HG03039 (cell line): ENCODE results near the gene POTEJ.
A peak's percentile ranks its signal among the peaks of the same experiment; 100 is the strongest.
"Not testable (repeated sequence)": the region's sequence is repeated elsewhere in the genome, so short reads cannot be mapped to it uniquely, and the experiment has no call there.

ENCODE experiments used
- ATAC-seq: cut with Tn5 transposase; IDR thresholded peaks from one replicate; pipeline ENCODE4 v1.9.1; 2021; ENCODE audit warnings: mild to moderate bottlenecking, moderate library complexity; ENCODE audit not compliant: unreplicated experiment

The POTEJ gene

GRCh38 chr2:130601648-130602302 is 9.5 kb upstream of the POTEJ start:
- ATAC-seq = not testable (repeated sequence)

GRCh38 chr2:130608276-130609001 is 2.8 kb upstream of the POTEJ start:
- not testable (repeated sequence) for ATAC-seq

GRCh38 chr2:130609002-130609920 is 2.0 kb upstream of the POTEJ start:
- ATAC-seq = not testable (repeated sequence)

GRCh38 chr2:130610486-130610885 is 754 bp upstream of the POTEJ start:
- not testable (repeated sequence) for ATAC-seq

- ATAC-seq = not testable (repeated sequence)
Measured at GRCh38 chr2:130628784-130629475, 17.7 kb downstream of the POTEJ start.

GRCh38 chr2:130638973-130639372 is 27.7 kb downstream of the POTEJ start:
- ATAC-seq = not testable (repeated sequence)

GRCh38 chr2:130641688-130642087 is 30.4 kb downstream of the POTEJ start:
- not testable (repeated sequence) for ATAC-seq

GRCh38 chr2:130649285-130649684 is 38.0 kb downstream of the POTEJ start:
- not testable (repeated sequence) for ATAC-seq

- not testable (repeated sequence) for ATAC-seq
Measured at GRCh38 chr2:130664506-130664905, 53.3 kb downstream of the POTEJ start.

- ATAC-seq = not testable (repeated sequence)
Measured at GRCh38 chr2:130665596-130665995, 54.4 kb downstream of the POTEJ start.

GRCh38 chr2:130667516-130667915 is 56.3 kb downstream of the POTEJ start:
- not testable (repeated sequence) for ATAC-seq

- not testable (repeated sequence) for ATAC-seq
Measured at GRCh38 chr2:130670026-130670745, 58.9 kb downstream of the POTEJ start.

- ATAC-seq = peak; percentile 8
Measured at GRCh38 chr2:130692041-130692770, 81.0 kb downstream of the POTEJ start.

GRCh38 chr2:130693474-130693873 is 82.2 kb downstream of the POTEJ start:
- ATAC-seq = not testable (repeated sequence)

- ATAC-seq = not testable (repeated sequence)
Measured at GRCh38 chr2:130703250-130703649, 92.0 kb downstream of the POTEJ start.
